ENCODE measurements around the gene LILRA2.
"Not testable (repeated sequence)": the region's sequence is repeated elsewhere in the genome, so short reads cannot be mapped to it uniquely, and the experiment has no call there.

Gene LILRA2

GRCh38 chr19:54571715-54572615 lies 1.6 kb upstream of the LILRA2 start:
- H3K9ac ChIP-seq (ENCODE audit: low read depth, low read length); H3K4me3 ChIP-seq (ENCODE audit: low read depth, low read length); H3K27me3 ChIP-seq (ENCODE audit: control insufficient read depth, insufficient read depth, low read length); H3K4me1 ChIP-seq (ENCODE audit: control insufficient read depth, insufficient read depth, low read length); H3K36me3 ChIP-seq (ENCODE audit: control insufficient read depth, insufficient read depth, low read length): not testable (repeated sequence)
- peaks cover 15% of the 10 kb centered on the region for H3K9me3 ChIP-seq (ENCODE audit: control insufficient read depth, insufficient read depth, low read length)

- no peak overlapping the region for H3K4me3 ChIP-seq (ENCODE audit: low read depth, low read length)
- no peaks in the 10 kb centered on the region for H3K4me1 ChIP-seq (ENCODE audit: control insufficient read depth, insufficient read depth, low read length)
- H3K36me3 ChIP-seq (ENCODE audit: control insufficient read depth, insufficient read depth, low read length), result no peaks in the 10 kb centered on the region
- H3K9ac ChIP-seq (ENCODE audit: low read depth, low read length), result no peak overlapping the region
- H3K9me3 ChIP-seq (ENCODE audit: control insufficient read depth, insufficient read depth, low read length), result peaks cover 13% of the 10 kb centered on the region
- no peaks in the 10 kb centered on the region for H3K27me3 ChIP-seq (ENCODE audit: control insufficient read depth, insufficient read depth, low read length)
Observed at GRCh38 chr19:54572696-54573311, 786 bp upstream of the LILRA2 start.

GRCh38 chr19:54574051-54574450 lies 461 bp downstream of the LILRA2 start:
- H3K27me3 ChIP-seq (ENCODE audit: control insufficient read depth, insufficient read depth, low read length), result no peaks in the 10 kb centered on the region

GRCh38 chr19:54574527-54575056 lies 1.0 kb downstream of the LILRA2 start:
- Histone ChIP-seq H3K4me1 (ENCODE audit: control insufficient read depth, insufficient read depth, low read length) (no peaks in the 10 kb centered on the region), H3K9ac (ENCODE audit: low read depth, low read length) (no peak overlapping the region), H3K9me3 (ENCODE audit: control insufficient read depth, insufficient read depth, low read length) (peaks cover 10% of the 10 kb centered on the region), H3K36me3 (ENCODE audit: control insufficient read depth, insufficient read depth, low read length) (no peaks in the 10 kb centered on the region), H3K27me3 (ENCODE audit: control insufficient read depth, insufficient read depth, low read length) (no peaks in the 10 kb centered on the region), H3K4me3 (ENCODE audit: low read depth, low read length) (no peak overlapping the region)

More at GRCh38 chr19:54574051-54574450, 461 bp downstream of the LILRA2 start:
- H3K4me3 ChIP-seq (ENCODE audit: low read depth, low read length), result no peak overlapping the region
- H3K36me3 ChIP-seq (ENCODE audit: control insufficient read depth, insufficient read depth, low read length), result no peaks in the 10 kb centered on the region
- no peaks in the 10 kb centered on the region for H3K4me1 ChIP-seq (ENCODE audit: control insufficient read depth, insufficient read depth, low read length)
- H3K9me3 ChIP-seq (ENCODE audit: control insufficient read depth, insufficient read depth, low read length), result peaks cover 12% of the 10 kb centered on the region
- H3K9ac ChIP-seq (ENCODE audit: low read depth, low read length), result no peak overlapping the region

GRCh38 chr19:54575205-54575604 lies 1.6 kb downstream of the LILRA2 start:
- not testable (repeated sequence) for H3K4me1 ChIP-seq (ENCODE audit: control insufficient read depth, insufficient read depth, low read length); H3K36me3 ChIP-seq (ENCODE audit: control insufficient read depth, insufficient read depth, low read length); H3K4me3 ChIP-seq (ENCODE audit: low read depth, low read length); H3K27me3 ChIP-seq (ENCODE audit: control insufficient read depth, insufficient read depth, low read length); H3K9me3 ChIP-seq (ENCODE audit: control insufficient read depth, insufficient read depth, low read length); H3K9ac ChIP-seq (ENCODE audit: low read depth, low read length)

GRCh38 chr19:54576411-54576976 lies 2.9 kb downstream of the LILRA2 start:
- Histone ChIP-seq H3K9me3 (ENCODE audit: control insufficient read depth, insufficient read depth, low read length) (no peaks in the 10 kb centered on the region), H3K27me3 (ENCODE audit: control insufficient read depth, insufficient read depth, low read length) (no peaks in the 10 kb centered on the region), H3K4me1 (ENCODE audit: control insufficient read depth, insufficient read depth, low read length) (no peaks in the 10 kb centered on the region), H3K9ac (ENCODE audit: low read depth, low read length) (no peak overlapping the region), H3K4me3 (ENCODE audit: low read depth, low read length) (no peak overlapping the region), H3K36me3 (ENCODE audit: control insufficient read depth, insufficient read depth, low read length) (no peaks in the 10 kb centered on the region)

- no peaks in the 10 kb centered on the region for H3K9me3 ChIP-seq (ENCODE audit: control insufficient read depth, insufficient read depth, low read length)
- H3K4me3 ChIP-seq (ENCODE audit: low read depth, low read length), result no peak overlapping the region
- no peaks in the 10 kb centered on the region for H3K36me3 ChIP-seq (ENCODE audit: control insufficient read depth, insufficient read depth, low read length)
Observed at GRCh38 chr19:54577334-54577733, 3.7 kb downstream of the LILRA2 start.

GRCh38 chr19:54578268-54578667 lies 4.7 kb downstream of the LILRA2 start:
- H3K4me1 ChIP-seq (ENCODE audit: control insufficient read depth, insufficient read depth, low read length); H3K9ac ChIP-seq (ENCODE audit: low read depth, low read length); H3K9me3 ChIP-seq (ENCODE audit: control insufficient read depth, insufficient read depth, low read length); H3K27me3 ChIP-seq (ENCODE audit: control insufficient read depth, insufficient read depth, low read length); H3K36me3 ChIP-seq (ENCODE audit: control insufficient read depth, insufficient read depth, low read length); H3K4me3 ChIP-seq (ENCODE audit: low read depth, low read length): not testable (repeated sequence)

More at GRCh38 chr19:54577334-54577733, 3.7 kb downstream of the LILRA2 start:
- Histone ChIP-seq H3K9ac (ENCODE audit: low read depth, low read length) (no peak overlapping the region), H3K4me1 (ENCODE audit: control insufficient read depth, insufficient read depth, low read length) (no peaks in the 10 kb centered on the region), H3K27me3 (ENCODE audit: control insufficient read depth, insufficient read depth, low read length) (no peaks in the 10 kb centered on the region)

- no peak overlapping the region for H3K9ac ChIP-seq (ENCODE audit: low read depth, low read length)
- H3K9me3 ChIP-seq (ENCODE audit: control insufficient read depth, insufficient read depth, low read length), result peaks cover 17% of the 10 kb centered on the region
- H3K36me3 ChIP-seq (ENCODE audit: control insufficient read depth, insufficient read depth, low read length), result no peaks in the 10 kb centered on the region
- no peaks in the 10 kb centered on the region for H3K27me3 ChIP-seq (ENCODE audit: control insufficient read depth, insufficient read depth, low read length)
- no peaks in the 10 kb centered on the region for H3K4me1 ChIP-seq (ENCODE audit: control insufficient read depth, insufficient read depth, low read length)
- H3K4me3 ChIP-seq (ENCODE audit: low read depth, low read length), result no peak overlapping the region
Observed at GRCh38 chr19:54586397-54586796, 12.8 kb downstream of the LILRA2 start.

- Histone ChIP-seq H3K9me3 (ENCODE audit: control insufficient read depth, insufficient read depth, low read length) (peaks cover 20% of the 10 kb centered on the region), H3K4me1 (ENCODE audit: control insufficient read depth, insufficient read depth, low read length) (no peaks in the 10 kb centered on the region), H3K36me3 (ENCODE audit: control insufficient read depth, insufficient read depth, low read length) (no peaks in the 10 kb centered on the region), H3K4me3 (ENCODE audit: low read depth, low read length) (no peak overlapping the region), H3K9ac (ENCODE audit: low read depth, low read length) (no peak overlapping the region), H3K27me3 (ENCODE audit: control insufficient read depth, insufficient read depth, low read length) (no peaks in the 10 kb centered on the region)
Observed at GRCh38 chr19:54587026-54587425, 13.4 kb downstream of the LILRA2 start.

GRCh38 chr19:54593445-54593844 lies 19.9 kb downstream of the LILRA2 start, which contains the start of gene LILRA1:
Gene LILRA1, plus strand, starts transcription at chr19:54593632. Its CDS starts 613 bp downstream, at chr19:54594245.
- H3K9ac ChIP-seq (ENCODE audit: low read depth, low read length); H3K4me1 ChIP-seq (ENCODE audit: control insufficient read depth, insufficient read depth, low read length); H3K4me3 ChIP-seq (ENCODE audit: low read depth, low read length); H3K27me3 ChIP-seq (ENCODE audit: control insufficient read depth, insufficient read depth, low read length); H3K36me3 ChIP-seq (ENCODE audit: control insufficient read depth, insufficient read depth, low read length): not testable (repeated sequence)
- peaks cover 29% of the 10 kb centered on the region for H3K9me3 ChIP-seq (ENCODE audit: control insufficient read depth, insufficient read depth, low read length)

All from iPS-15b (cell line).